ENCODE results near the gene NCAPG2. TPM values are rescaled to one million over a fixed set of nuclear protein-coding genes. Genes with fewer than 3 reads are reported as not detected.

The NCAPG2 gene
- total and polyA plus RNA-seq, 2 donors (not counting 1 experiment from before 2014, with no cell fraction given), result 10.9 to 18.7 TPM

DNA sequence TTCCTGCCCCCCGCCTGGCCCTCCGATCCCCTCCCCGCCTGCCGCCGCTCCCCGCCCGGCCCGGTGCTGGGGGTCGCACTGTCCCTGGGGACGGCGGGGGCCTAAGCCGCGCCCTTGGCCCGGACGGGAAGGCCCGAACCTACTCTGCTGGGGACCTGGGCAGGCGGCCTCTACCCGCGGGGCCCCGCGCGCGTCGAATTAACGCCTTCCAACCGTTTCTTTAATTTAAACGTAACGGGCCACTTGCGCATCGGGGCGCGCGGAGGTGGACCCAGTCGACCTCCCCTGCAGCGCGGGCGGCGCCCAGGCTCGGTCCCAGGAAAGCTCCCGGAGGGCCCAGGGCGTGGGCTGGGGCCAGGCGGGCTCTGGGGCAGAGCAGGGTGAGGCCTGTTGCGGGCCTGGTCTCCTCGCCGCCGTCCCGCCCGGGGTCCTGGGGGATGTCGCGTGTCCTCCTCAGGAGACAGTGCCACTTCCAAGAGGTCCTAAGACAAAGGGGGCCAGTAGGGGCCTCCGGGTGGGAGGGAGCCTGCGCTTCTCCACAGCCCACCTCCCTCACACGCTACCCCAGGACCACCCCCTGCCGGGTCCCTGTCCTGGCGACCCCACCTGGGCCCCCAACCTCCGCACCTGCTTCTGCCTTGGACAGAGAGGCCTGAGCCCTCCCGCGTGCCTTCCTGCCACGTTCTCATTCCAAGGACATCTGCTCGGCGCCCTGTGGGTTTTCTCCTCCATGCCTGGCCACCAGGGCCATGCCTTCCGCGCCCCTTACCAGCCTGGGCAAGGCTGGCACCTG is 116.3 kb downstream of the NCAPG2 start:
- Histone ChIP-seq H3K27ac (ENCODE audit: insufficient read depth, low read length) (no peak overlapping the region), H3K4me1 (ENCODE audit: control insufficient read depth, extremely low read depth, insufficient read depth, low read length) (no peaks in the 10 kb centered on the region), H3K27me3 (ENCODE audit: control insufficient read depth, insufficient read depth, low read length) (peaks cover 29% of the 10 kb centered on the region), H3K36me3 (ENCODE audit: control insufficient read depth, insufficient read depth, low read length) (no peaks in the 10 kb centered on the region), H2AFZ (ENCODE audit: low read length) (no peak overlapping the region), H3K9ac (ENCODE audit: insufficient read depth, low read length) (no peak overlapping the region), H3K9me3 (ENCODE audit: control insufficient read depth, insufficient read depth, low read depth, low read length) (no peaks in the 10 kb centered on the region), H3K4me2 (ENCODE audit: extremely low read depth, insufficient read depth, low read length) (peak overlapping the region; percentile 51), H3K79me2 (ENCODE audit: control insufficient read depth, insufficient read depth, low read length) (no peaks in the 10 kb centered on the region), H4K20me1 (ENCODE audit: control insufficient read depth, extremely low read depth, insufficient read depth, low read length) (no peaks in the 10 kb centered on the region), H3K4me3 (replicated peaks in 1 of 4; ENCODE audit: control extremely low read depth in 1 of 4, insufficient read depth in 1 of 4, low read depth in 3 of 4, low read length in 4 of 4) (peak overlapping the region in 2 of 4 experiments; percentile 9 to 43)
- DNase-seq (ENCODE audit: low read depth in 2 of 2), result no peak
- TF ChIP-seq EZH2 (IDR thresholded peaks at IDR 0.05; ENCODE audit: low read length, missing control alignments), result no peak
- TF ChIP-seq, protein P1, sequence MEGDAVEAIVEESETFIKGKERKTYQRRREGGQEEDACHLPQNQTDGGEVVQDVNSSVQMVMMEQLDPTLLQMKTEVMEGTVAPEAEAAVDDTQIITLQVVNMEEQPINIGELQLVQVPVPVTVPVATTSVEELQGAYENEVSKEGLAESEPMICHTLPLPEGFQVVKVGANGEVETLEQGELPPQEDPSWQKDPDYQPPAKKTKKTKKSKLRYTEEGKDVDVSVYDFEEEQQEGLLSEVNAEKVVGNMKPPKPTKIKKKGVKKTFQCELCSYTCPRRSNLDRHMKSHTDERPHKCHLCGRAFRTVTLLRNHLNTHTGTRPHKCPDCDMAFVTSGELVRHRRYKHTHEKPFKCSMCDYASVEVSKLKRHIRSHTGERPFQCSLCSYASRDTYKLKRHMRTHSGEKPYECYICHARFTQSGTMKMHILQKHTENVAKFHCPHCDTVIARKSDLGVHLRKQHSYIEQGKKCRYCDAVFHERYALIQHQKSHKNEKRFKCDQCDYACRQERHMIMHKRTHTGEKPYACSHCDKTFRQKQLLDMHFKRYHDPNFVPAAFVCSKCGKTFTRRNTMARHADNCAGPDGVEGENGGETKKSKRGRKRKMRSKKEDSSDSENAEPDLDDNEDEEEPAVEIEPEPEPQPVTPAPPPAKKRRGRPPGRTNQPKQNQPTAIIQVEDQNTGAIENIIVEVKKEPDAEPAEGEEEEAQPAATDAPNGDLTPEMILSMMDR (conservative IDR thresholded peaks at IDR 0.05 in 1 of 2, IDR thresholded peaks at IDR 0.05 in 1 of 2; ENCODE audit: low read depth in 1 of 2, low read length in 2 of 2), result no peak

DNA sequence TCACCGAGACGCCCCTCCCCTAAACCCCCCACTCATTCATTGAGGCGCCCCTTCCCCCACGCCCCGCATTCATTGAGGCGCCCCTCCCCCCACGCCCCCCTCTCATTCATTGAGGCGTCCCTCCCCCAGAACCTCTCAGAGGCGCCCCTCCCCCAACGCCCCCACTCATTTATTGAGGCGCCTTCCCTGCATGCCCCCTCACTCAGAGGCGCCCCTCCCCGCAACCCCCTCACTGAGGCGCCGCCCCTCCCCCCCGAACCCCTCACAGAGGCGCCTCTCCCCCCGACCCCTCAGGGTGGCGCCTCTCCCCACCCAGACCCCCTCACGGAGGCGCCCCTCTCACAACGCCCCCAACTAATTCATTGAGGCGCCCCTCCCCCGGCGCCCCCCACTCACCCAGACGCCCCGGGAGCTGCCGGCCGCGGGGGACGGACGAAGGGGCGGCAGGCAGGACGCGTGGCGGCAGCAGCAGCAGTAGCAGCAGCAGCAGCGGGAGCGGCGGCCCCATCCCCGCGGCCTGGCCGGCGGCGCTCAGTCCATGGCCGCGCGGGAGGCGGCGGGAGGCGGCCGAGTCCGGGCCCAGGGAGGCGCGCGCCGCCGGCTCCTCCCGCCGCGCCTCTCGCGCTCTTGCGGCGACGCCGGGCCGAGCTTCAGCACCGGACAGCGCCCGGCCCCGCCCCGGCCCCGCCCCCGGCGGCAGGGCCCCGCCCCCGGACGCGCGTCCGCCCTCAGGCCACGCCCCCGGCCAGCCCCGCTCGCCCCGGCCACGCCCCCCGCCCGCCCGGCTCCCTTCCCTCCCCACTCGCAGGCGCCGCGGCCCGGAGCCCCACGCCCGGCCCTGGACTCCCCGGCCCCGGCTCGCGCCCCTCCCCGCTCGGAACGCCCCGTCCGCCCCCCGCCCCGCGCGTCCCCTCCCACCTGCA is 117.2 kb downstream of the NCAPG2 start, which contains the start of gene PTPRN2:
PTPRN2 (minus strand) TSS at position 662 of the 923 bp plus-strand sequence.
- Histone ChIP-seq H2AFZ (ENCODE audit: low read length) (no peak within 1 kb of the TSS), H4K20me1 (ENCODE audit: control insufficient read depth, extremely low read depth, insufficient read depth, low read length) (no peaks in the 10 kb centered on the region), H3K36me3 (ENCODE audit: control insufficient read depth, insufficient read depth, low read length) (no peaks in the 10 kb centered on the region), H3K4me2 (ENCODE audit: extremely low read depth, insufficient read depth, low read length) (peak within 1 kb of the TSS; percentile 51), H3K4me1 (ENCODE audit: control insufficient read depth, extremely low read depth, insufficient read depth, low read length) (no peaks in the 10 kb centered on the region), H3K27ac (ENCODE audit: insufficient read depth, low read length) (no peak within 1 kb of the TSS), H3K9me3 (ENCODE audit: control insufficient read depth, insufficient read depth, low read depth, low read length) (no peaks in the 10 kb centered on the region), H3K27me3 (ENCODE audit: control insufficient read depth, insufficient read depth, low read length) (peaks cover 29% of the 10 kb centered on the region), H3K4me3 (replicated peaks in 1 of 4; ENCODE audit: control extremely low read depth in 1 of 4, insufficient read depth in 1 of 4, low read depth in 3 of 4, low read length in 4 of 4) (peak within 1 kb of the TSS in 2 of 4 experiments; percentile 9 to 43), H3K79me2 (ENCODE audit: control insufficient read depth, insufficient read depth, low read length) (no peaks in the 10 kb centered on the region), H3K9ac (ENCODE audit: insufficient read depth, low read length) (no peak within 1 kb of the TSS)
- TF ChIP-seq, protein P1 (conservative IDR thresholded peaks at IDR 0.05 in 1 of 2, IDR thresholded peaks at IDR 0.05 in 1 of 2; ENCODE audit: low read depth in 1 of 2, low read length in 2 of 2), result no peak
- no peak for TF ChIP-seq EZH2 (IDR thresholded peaks at IDR 0.05; ENCODE audit: low read length, missing control alignments)
- DNase-seq (ENCODE audit: low read depth in 2 of 2), result peak; percentile 40 to 54
